ENCODE data around the gene ZFP36. TPM values are rescaled to one million over a fixed set of nuclear protein-coding genes. Genes with fewer than 3 reads are reported as not detected.

The ZFP36 gene
- total RNA-seq, 1 donor from 2014 or later: 46.9 TPM

DNA sequence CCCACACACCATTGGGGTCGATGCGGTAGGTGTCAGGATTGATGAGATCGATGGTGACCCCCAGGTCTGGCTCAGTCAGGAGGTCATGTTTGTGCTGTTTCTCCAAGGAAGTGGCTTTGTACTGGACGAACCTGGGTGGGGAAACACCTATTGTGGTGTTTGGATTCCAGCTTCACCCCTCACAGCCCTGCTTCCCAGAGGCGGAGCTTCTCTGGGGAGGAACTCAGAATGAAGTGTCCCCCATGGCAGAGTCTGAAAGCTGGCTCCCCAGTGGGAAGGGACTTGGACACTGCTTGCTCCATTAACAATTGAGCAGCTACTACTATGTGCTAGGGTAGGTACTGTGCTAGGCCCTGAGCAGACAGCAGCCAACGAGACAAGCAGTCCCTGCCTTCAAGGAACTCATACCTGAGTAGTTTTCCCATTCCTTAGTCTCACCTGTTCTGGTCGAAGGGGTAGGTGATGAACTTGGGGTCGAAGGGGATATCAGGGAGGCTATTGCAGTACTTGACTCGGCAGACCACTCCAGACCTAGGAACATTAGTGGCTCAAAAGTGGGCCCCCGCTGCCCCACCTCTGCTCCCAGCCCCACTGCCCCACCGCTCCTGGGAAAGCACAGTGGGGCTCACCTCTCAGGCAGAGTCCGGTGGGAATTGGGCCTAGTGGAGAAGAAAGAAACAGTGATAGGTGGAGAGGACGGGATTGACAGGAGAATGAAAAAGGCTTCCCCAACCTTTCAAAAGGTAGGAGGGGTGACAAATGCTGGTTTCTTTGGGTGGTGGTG lies 16.8 kb upstream of the ZFP36 start:
- H3K36me3 Mint-ChIP-seq (ENCODE audit: low read depth): peaks cover 47% of the 10 kb centered on the region
- intact Hi-C loops (cut with micrococcal nuclease): no loop called here
- H3K27me3 Mint-ChIP-seq (ENCODE audit: low read depth): no peaks in the 10 kb centered on the region
- H3K4me3 Mint-ChIP-seq (ENCODE audit: low read depth): peak overlapping the region; percentile 98
- peaks cover 18% of the 10 kb centered on the region for H3K4me1 Mint-ChIP-seq (ENCODE audit: low read depth)
- DNase-seq (ENCODE audit: low spot score): no peak
- H3K9me3 Mint-ChIP-seq: no peaks in the 10 kb centered on the region
- peak overlapping the region; percentile 96 for H3K27ac Mint-ChIP-seq

DNA sequence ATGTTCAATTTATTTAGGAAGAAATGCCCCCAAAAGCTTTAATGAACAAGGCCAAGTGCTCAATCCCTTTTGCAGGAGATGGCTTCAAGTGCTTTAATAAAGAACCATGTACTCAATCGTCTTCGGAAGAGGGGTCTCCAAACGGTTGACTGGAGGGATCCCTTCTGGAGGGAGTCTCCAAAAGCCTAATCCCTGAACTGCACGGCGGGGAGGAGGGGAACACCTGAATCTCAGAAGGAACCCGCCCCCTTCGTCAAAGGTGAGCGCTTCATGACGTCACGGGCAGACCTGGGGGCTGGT lies 16.2 kb upstream of the ZFP36 start:
- no peak for DNase-seq (ENCODE audit: low spot score)
- intact Hi-C loops (cut with micrococcal nuclease): no loop called here
- peaks cover 49% of the 10 kb centered on the region for H3K36me3 Mint-ChIP-seq (ENCODE audit: low read depth)
- no peaks in the 10 kb centered on the region for H3K9me3 Mint-ChIP-seq
- peak overlapping the region; percentile 98 for H3K4me3 Mint-ChIP-seq (ENCODE audit: low read depth)
- peaks cover 22% of the 10 kb centered on the region for H3K4me1 Mint-ChIP-seq (ENCODE audit: low read depth)
- H3K27ac Mint-ChIP-seq: peak overlapping the region; percentile 96
- H3K27me3 Mint-ChIP-seq (ENCODE audit: low read depth): no peaks in the 10 kb centered on the region

DNA sequence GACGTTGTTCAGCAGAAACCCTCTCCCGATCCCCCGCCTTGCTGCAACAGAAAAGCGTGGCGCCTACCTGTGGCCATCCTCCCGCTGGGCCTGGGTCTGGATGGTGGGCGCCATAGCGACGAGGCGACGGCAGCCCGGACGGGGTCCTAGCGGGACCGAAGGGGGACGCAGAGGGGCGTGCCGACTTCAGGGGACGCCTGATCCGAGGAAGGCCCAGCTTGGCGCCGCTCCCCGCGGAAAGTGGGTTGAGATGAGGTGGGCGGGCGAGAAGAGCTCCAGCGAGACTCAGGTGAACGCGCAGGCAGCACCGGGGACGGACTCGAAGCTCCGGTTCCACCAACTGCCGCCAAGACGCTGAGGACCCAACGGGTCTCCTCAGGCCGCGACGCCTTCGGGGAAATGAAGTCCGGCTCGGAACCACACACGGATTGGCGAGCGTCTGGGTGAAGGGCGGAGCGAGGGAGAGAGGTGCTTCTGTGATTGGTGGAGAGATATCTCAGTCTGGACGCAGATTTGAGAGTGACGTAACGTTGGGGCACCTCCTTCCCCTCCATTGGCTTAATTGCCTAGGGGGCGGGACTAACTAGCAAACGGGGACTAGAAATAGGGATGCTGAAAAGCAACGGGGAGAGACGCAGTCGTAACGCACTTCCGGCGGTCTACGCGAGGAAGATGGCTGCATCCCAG lies 15.8 kb upstream of the ZFP36 start, which contains the start of the genes MED29 and PAF1:
MED29 (plus strand) TSS at position 628 of the 687 bp plus-strand sequence; CDS start at position 673, 45 bp downstream.
PAF1 (minus strand) TSS at position 356 of the 687 bp plus-strand sequence; CDS start at position 114, 242 bp downstream.
- peak within 1 kb of the TSS; percentile 96 for H3K27ac Mint-ChIP-seq
- DNase-seq (ENCODE audit: low spot score): peak; percentile 97
- H3K27me3 Mint-ChIP-seq (ENCODE audit: low read depth): no peaks in the 10 kb centered on the region
- H3K36me3 Mint-ChIP-seq (ENCODE audit: low read depth): peaks cover 50% of the 10 kb centered on the region
- H3K4me1 Mint-ChIP-seq (ENCODE audit: low read depth): peaks cover 22% of the 10 kb centered on the region
- H3K4me3 Mint-ChIP-seq (ENCODE audit: low read depth): peak within 1 kb of the TSS; percentile 98
- H3K9me3 Mint-ChIP-seq: no peaks in the 10 kb centered on the region
- intact Hi-C loops (cut with micrococcal nuclease): loop anchor here (1.0 kb wide), 2 partner anchors 21 to 45 kb away; partner anchors contain the start of gene PLEKHG2

DNA sequence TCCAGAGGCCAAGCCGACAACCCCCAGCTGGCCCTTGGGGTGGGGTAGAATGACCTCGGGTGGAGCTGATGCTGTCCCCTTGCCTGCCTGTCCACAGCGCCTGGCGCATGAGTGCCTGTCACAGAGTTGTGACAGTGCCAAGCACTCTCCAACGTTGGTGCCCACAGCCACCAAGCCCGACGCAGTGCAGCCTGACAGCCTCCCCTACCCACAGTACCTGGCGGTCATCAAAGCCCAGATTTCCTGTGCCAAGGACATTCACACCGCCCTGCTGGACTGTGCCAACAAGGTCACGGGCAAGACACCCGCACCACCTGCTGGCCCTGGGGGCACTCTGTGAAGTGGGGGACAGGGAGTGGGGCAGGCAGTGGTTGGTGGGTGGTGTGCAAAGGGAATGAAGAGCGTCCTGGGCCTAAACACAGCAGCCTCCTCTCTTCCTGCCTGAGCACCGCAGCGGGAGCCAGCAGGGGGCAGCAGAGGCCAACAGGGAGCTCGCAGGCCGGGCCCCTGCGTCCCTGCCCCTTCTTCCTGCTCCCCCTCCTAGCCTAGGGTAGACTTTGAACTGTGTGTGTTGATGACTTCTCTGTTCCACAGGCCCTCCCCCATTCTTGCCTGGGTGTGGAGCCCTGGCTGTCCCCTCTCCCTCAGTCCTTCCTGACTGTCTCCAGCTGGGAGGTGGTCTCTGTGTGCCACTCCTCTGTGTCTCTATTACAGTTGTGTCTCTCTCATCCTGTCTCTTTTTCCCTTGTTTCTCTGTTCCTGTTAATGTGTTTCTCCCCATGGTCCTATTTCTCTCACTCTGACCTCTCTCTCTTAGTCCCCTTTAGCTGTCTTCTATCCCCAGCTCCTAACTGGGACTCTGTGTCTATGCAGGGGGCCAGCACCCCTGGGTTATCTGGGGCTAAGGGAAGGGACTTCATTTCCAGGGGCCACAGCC lies 9.0 kb upstream of the ZFP36 start:
- intact Hi-C loops (cut with micrococcal nuclease): loop anchor here (1.0 to 5.0 kb wide), 2 partner anchors 15 to 135 kb away; partner anchors contain the start of genes EID2B and PLEKHG2
- peak; percentile 87 for DNase-seq (ENCODE audit: low spot score)
- no peaks in the 10 kb centered on the region for H3K9me3 Mint-ChIP-seq
- peak overlapping the region; percentile 83 for H3K27ac Mint-ChIP-seq
- H3K4me1 Mint-ChIP-seq (ENCODE audit: low read depth): peaks cover 45% of the 10 kb centered on the region
- peak overlapping the region; percentile 46 for H3K4me3 Mint-ChIP-seq (ENCODE audit: low read depth)
- no peaks in the 10 kb centered on the region for H3K27me3 Mint-ChIP-seq (ENCODE audit: low read depth)
- peaks cover 36% of the 10 kb centered on the region for H3K36me3 Mint-ChIP-seq (ENCODE audit: low read depth)

DNA sequence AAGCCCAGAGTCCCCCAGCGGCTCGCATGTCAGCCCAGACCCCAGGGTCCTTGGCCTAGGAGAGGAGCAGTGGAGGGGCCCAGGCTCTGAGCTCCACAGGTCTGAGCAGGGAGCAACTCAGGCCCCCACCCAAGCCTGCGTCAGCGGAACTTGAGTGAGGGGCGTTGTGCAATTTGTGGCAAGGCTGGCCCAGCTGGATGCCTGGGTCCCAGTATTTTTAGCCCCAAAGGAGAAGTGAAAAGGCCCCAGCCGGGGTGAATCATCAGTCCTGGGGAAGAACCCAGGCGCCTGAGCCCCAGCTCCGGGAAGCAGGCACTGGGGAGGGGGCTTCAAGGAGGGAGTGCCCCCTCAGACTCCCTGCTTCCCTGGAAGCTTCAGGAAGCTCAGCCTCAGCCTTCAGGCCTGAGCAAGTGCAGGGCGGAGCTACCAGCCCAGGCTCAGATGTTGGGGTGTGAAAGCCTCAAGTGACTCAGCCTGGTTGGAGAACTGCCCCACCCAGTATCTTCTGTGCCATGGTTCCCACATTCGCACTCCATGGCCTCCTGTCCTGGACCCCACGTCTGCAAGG lies 8.3 kb upstream of the ZFP36 start:
- H3K27ac Mint-ChIP-seq: peak overlapping the region; percentile 83
- H3K9me3 Mint-ChIP-seq: no peaks in the 10 kb centered on the region
- intact Hi-C loops (cut with micrococcal nuclease): loop anchor here (5.0 kb wide), 1 partner anchor 134 kb away; the partner anchor contains the start of gene EID2B
- no peaks in the 10 kb centered on the region for H3K27me3 Mint-ChIP-seq (ENCODE audit: low read depth)
- H3K36me3 Mint-ChIP-seq (ENCODE audit: low read depth): peaks cover 34% of the 10 kb centered on the region
- H3K4me3 Mint-ChIP-seq (ENCODE audit: low read depth): peak overlapping the region; percentile 46
- DNase-seq (ENCODE audit: low spot score): no peak
- H3K4me1 Mint-ChIP-seq (ENCODE audit: low read depth): peaks cover 48% of the 10 kb centered on the region

DNA sequence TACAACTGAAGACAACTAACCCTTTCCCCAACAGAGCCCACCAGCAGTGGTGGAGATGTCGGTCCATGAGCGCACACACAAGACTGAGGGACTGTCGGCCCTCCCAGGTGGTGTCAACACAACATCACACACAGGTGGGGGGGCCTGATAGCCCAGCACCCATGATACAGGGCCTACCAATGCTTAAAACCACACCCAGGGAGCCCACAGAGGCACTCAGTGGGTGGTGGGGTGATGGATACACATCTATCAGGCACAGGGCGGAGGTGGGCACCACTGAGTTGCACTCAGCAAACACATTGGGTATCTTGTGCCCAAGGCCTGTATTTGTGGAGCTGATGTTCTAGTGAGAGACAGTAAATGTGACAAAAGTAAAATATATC lies 7.0 kb upstream of the ZFP36 start:
- peaks cover 26% of the 10 kb centered on the region for H3K36me3 Mint-ChIP-seq (ENCODE audit: low read depth)
- DNase-seq (ENCODE audit: low spot score): no peak
- intact Hi-C loops (cut with micrococcal nuclease): loop anchor here (5.0 to 10.0 kb wide), 2 partner anchors 133 to 545 kb away; partner anchors contain the start of gene EID2B
- no peaks in the 10 kb centered on the region for H3K9me3 Mint-ChIP-seq
- no peaks in the 10 kb centered on the region for H3K27me3 Mint-ChIP-seq (ENCODE audit: low read depth)
- H3K27ac Mint-ChIP-seq: peak overlapping the region; percentile 39
- no peak overlapping the region for H3K4me3 Mint-ChIP-seq (ENCODE audit: low read depth)
- peaks cover 52% of the 10 kb centered on the region for H3K4me1 Mint-ChIP-seq (ENCODE audit: low read depth)

DNA sequence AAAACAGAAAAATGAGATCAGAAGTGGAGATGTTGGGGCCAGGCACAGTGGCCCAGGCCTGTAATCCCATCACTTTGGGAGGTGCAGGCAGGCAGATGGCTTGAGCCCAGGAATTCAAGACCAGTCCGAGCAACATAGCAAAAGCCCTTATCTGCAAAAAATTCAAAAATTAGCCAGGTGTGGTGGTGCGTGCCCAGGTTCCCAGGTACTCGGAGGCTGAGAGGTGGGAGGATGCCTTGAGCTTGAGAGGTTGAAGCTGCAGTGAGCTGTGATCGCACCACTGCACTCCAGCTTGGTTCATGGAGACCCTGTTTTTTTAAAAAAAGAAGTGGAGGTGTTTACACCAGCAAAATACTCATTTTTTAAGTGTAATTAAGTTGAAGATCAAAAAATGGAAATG lies 6.6 kb upstream of the ZFP36 start:
- peaks cover 51% of the 10 kb centered on the region for H3K4me1 Mint-ChIP-seq (ENCODE audit: low read depth)
- no peaks in the 10 kb centered on the region for H3K9me3 Mint-ChIP-seq
- no peak overlapping the region for H3K4me3 Mint-ChIP-seq (ENCODE audit: low read depth)
- H3K27ac Mint-ChIP-seq: peak overlapping the region; percentile 39
- intact Hi-C loops (cut with micrococcal nuclease): loop anchor here (10.0 kb wide), 1 partner anchor 545 kb away; no protein-coding TSS in a partner anchor
- H3K36me3 Mint-ChIP-seq (ENCODE audit: low read depth): peaks cover 24% of the 10 kb centered on the region
- no peak for DNase-seq (ENCODE audit: low spot score)
- no peaks in the 10 kb centered on the region for H3K27me3 Mint-ChIP-seq (ENCODE audit: low read depth)

DNA sequence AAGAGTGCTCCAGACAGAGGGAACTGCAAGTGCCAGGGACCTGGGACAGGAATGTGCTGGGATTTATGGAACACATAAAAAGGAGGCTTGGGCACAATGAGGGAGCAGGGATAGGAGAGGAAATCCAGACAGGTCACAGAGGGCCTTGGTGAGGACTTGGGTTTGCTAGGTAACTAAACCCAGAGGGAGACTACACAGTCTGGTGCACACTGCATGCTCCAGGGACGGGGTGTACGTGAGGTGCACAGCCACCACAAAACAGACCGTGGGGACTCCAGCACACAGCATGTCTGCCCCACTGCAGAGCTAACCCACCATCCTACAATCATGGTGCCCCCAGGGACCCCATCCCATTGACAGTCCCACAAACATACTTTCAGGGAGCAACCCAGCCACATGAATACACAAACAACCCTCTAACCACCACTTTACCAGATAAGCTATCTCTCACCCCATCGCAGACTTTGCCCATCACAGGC lies 5.5 kb upstream of the ZFP36 start:
- H3K4me3 Mint-ChIP-seq (ENCODE audit: low read depth): peak overlapping the region; percentile 79
- intact Hi-C loops (cut with micrococcal nuclease): loop anchor here (1.0 to 10.0 kb wide), 2 partner anchors 10 to 546 kb away; no protein-coding TSS in a partner anchor
- H3K36me3 Mint-ChIP-seq (ENCODE audit: low read depth): peaks cover 16% of the 10 kb centered on the region
- no peaks in the 10 kb centered on the region for H3K27me3 Mint-ChIP-seq (ENCODE audit: low read depth)
- H3K4me1 Mint-ChIP-seq (ENCODE audit: low read depth): peaks cover 56% of the 10 kb centered on the region
- H3K27ac Mint-ChIP-seq: peak overlapping the region; percentile 96
- H3K9me3 Mint-ChIP-seq: no peaks in the 10 kb centered on the region
- DNase-seq (ENCODE audit: low spot score): no peak

DNA sequence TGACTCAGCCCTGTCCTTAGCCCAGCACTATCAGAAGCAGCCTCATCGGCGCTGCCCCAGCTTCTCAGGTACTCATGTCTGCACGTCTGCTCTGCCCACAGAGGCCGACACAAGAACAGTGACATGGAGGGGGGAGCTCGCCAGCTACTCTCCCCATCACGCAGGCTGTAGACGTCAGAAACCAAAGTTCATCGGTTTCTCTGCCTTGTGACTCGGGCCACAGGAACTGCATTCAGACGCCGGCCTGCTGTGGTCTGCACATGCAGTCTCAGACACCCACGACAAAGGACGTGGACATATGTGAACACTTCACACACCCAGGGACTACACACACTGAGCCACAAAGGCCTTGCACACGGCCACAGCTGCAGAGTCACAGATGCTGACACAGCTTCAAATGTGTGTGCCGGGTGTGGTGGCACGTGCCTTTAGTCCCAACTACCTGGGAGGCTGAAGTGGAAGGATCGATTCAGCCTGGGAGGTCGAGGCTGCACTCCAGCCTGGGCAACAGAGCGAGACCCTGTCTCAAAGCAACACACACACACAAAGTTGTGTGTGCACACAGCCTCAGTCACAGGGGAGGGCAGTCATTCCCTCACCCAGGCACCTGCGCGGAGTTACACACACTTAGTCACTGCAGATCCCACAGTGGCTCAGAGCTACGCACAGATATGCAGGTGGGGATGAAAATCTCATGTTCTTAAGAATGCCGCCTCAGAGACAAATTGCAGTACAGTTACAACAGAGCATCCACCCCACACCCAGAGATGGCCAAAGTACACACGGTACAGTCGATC lies 4.9 kb upstream of the ZFP36 start:
- Mint-ChIP-seq H3K9me3 (no peaks in the 10 kb centered on the region), H3K4me1 (ENCODE audit: low read depth) (peaks cover 58% of the 10 kb centered on the region), H3K36me3 (ENCODE audit: low read depth) (peaks cover 16% of the 10 kb centered on the region), H3K27me3 (ENCODE audit: low read depth) (no peaks in the 10 kb centered on the region), H3K4me3 (ENCODE audit: low read depth) (peak overlapping the region; percentile 79), H3K27ac (peak overlapping the region; percentile 96)
- intact Hi-C loops (cut with micrococcal nuclease): loop anchor here (1.0 to 10.0 kb wide), 2 partner anchors 10 to 547 kb away; no protein-coding TSS in a partner anchor
- DNase-seq (ENCODE audit: low spot score): peak; percentile 85

DNA sequence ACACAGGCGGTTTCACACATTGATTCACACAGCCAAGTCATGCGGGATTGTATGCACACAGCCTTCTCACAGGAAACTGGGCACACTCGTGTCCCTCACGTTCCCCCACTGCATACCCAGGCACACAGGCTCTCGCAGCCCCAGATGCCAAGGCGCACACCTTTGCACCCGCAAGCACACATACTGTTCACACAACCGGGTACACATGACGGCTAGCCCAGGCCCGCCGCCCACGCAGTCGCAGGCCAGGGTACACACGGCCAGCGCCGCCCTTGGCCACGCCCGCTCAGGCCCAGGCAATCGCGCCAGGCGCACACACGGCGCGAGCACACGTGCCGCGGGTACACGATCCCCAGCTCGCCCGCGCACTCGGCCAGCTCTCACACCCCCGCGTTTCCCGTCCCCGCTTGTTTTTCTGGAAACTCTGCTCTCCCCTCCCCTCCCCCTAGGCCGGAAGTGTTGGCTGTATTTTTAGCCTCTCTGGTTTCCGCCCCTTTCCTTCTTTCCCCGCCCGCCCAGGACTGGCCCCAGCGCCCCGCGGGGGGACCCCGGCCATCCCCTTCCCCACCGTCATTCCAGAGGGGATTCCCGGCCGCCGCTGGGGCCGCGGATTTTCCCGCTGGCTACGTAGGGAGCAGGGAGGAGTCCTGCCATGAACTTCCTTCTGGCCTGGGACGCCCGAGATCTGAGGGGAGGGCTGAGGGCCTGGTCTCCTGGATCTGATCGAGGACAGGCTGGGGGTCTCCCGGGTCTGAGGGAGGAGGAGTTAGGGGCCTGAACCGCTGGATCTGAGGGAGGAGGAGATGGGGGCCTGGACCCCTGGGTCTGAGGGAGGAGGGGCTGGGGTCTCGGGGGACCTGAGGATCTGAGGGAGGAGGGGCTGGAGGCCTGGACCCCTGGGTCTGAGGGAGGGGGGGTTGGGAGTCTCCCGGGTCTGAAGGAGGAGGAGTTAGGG lies 4.0 kb upstream of the ZFP36 start:
- Mint-ChIP-seq H3K36me3 (ENCODE audit: low read depth) (peaks cover 21% of the 10 kb centered on the region), H3K4me1 (ENCODE audit: low read depth) (peaks cover 54% of the 10 kb centered on the region), H3K27me3 (ENCODE audit: low read depth) (no peaks in the 10 kb centered on the region), H3K4me3 (ENCODE audit: low read depth) (peak overlapping the region; percentile 79), H3K27ac (peak overlapping the region; percentile 96), H3K9me3 (no peaks in the 10 kb centered on the region)
- peak; percentile 81 for DNase-seq (ENCODE audit: low spot score)
- intact Hi-C loops (cut with micrococcal nuclease): loop anchor here (10.0 kb wide), 1 partner anchor 548 kb away; no protein-coding TSS in a partner anchor

Measured in activated T-helper 2 cell treated with anti-CD3 and anti-CD28 coated beads, Interferon-gamma antibody, Interleukin-2, Interleukin-4, amounts not matched to agents 10 μg/mL and 5 μg/mL and 100 μg/mL, durations not matched to agents 14 hours and 24 hours and 36 hours (primary cell).